T-cell (primary cell): ENCODE data around the gene NT5DC4. TPM values are rescaled to one million over a fixed set of nuclear protein-coding genes. Genes with fewer than 3 reads are reported as not detected.

Experiments used
- ATAC-seq, 4 experiments: fragments of 200-7000 bp in 3 of 4; fragments of 150-1000 bp in 1 of 4; cut with Tn5 transposase; replicated peaks in 1 of 4; 1 replicate in 3 of 4; 2 replicates in 1 of 4; pipeline ENCODE4 v1.10.0; 2021; ENCODE audit warnings: moderate library complexity in 3 of 4, mild to moderate bottlenecking in 2 of 4, moderate number of reproducible peaks in 1 of 4
- CTCF ChIA-PET, 2 donors: fragments of 300-600 bp; sonication (Branson Sonifier 250); formaldehyde crosslinking; loops; one replicate each; lab custom pipeline; 2022; ENCODE audit warnings: antibody characterized with exemption in 2 of 2; lab: Charles Lee
- POLR2A ChIA-PET, 2 donors: fragments of 300-600 bp; sonication (Branson Sonifier 250); formaldehyde crosslinking; loops; one replicate each; lab custom pipeline; 2022; ENCODE audit warnings: antibody characterized with exemption in 2 of 2; lab: Charles Lee
- DNase-seq, 35 experiments: peaks; one replicate each; pipeline versions ENCODE4 v3.0.0 to v3.0.0-alpha.2; 2013 to 2023
- H3K27ac ChIP-seq: one replicate; pipeline ENCODE4 v1.5.1; 2013; ENCODE audit warnings: low read length
- H3K27me3 ChIP-seq, 2 experiments: replicated peaks in 1 of 2; 1 replicate in 1 of 2; 2 replicates in 1 of 2; pipeline versions ENCODE4 v1.6.1 to v1.7.0; 2013; ENCODE audit warnings: low read length in 1 of 2, mixed read lengths in 1 of 2; ENCODE audit not compliant: control insufficient read depth in 2 of 2, insufficient read depth in 2 of 2; ENCODE audit errors: extremely low read depth in 1 of 2
- H3K36me3 ChIP-seq, 2 donors: 1 replicate in 1 of 2; 2 replicates in 1 of 2; pipeline versions ENCODE4 v1.6.1 to v1.7.0; 2013; ENCODE audit warnings: low read length in 1 of 2; ENCODE audit not compliant: control insufficient read depth in 2 of 2, insufficient read depth in 1 of 2; ENCODE audit errors: extremely low read depth in 1 of 2
- H3K4me1 ChIP-seq, 2 experiments: 1 replicate in 1 of 2; 2 replicates in 1 of 2; pipeline versions ENCODE4 v1.6.1 to v1.7.0; 2013; ENCODE audit warnings: low read length in 2 of 2, mixed read lengths in 1 of 2; ENCODE audit not compliant: insufficient read depth in 2 of 2, control insufficient read depth in 1 of 2; ENCODE audit errors: extremely low read depth in 1 of 2
- H3K4me3 ChIP-seq, 2 donors: 1 replicate in 1 of 2; 2 replicates in 1 of 2; pipeline versions ENCODE4 v1.5.1 to v1.7.0; 2013; ENCODE audit warnings: mild to moderate bottlenecking in 2 of 2, low read length in 1 of 2, moderate library complexity in 1 of 2; ENCODE audit not compliant: control insufficient read depth in 1 of 2; ENCODE audit errors: extremely low read depth in 1 of 2
- H3K9me3 ChIP-seq: 2 replicates; pipeline ENCODE4 v1.7.0; 2013
- H3K27ac Mint-ChIP-seq, 2 donors: one replicate each; pipeline ENCODE4 v1.8.0; 2020 to 2021; ENCODE audit warnings: mild to moderate bottlenecking in 2 of 2, mixed read lengths in 2 of 2
- H3K27me3 Mint-ChIP-seq, 2 donors: one replicate each; pipeline ENCODE4 v1.8.0; 2021 to 2022; ENCODE audit warnings: mixed read lengths in 2 of 2
- H3K36me3 Mint-ChIP-seq: one replicate; pipeline ENCODE4 v1.8.0; 2021; ENCODE audit warnings: mixed read lengths
- H3K4me1 Mint-ChIP-seq, 3 donors: one replicate each; pipeline ENCODE4 v1.8.0; 2020 to 2022; ENCODE audit warnings: mixed read lengths in 3 of 3, mild to moderate bottlenecking in 1 of 3
- H3K4me3 Mint-ChIP-seq, 3 donors: one replicate each; pipeline ENCODE4 v1.8.0; 2020 to 2022; ENCODE audit warnings: mild to moderate bottlenecking in 3 of 3, mixed read lengths in 3 of 3, moderate library complexity in 3 of 3
- H3K9me3 Mint-ChIP-seq, 3 donors: one replicate each; pipeline ENCODE4 v1.8.0; 2020 to 2022; ENCODE audit warnings: mixed read lengths in 3 of 3
- WGBS: methylation state at CpG from one replicate; pipeline ENCODE4 v1.1.5; 2013; ENCODE audit warnings: missing lambda C conversion rate; ENCODE audit not compliant: insufficient coverage; 5-methylcytosine and 5-hydroxymethylcytosine counted together
- total RNA-seq, 35 experiments: library from RNA in 6 of 35; stranded (reverse) in 6 of 35; fragments of 120-200 nt in 1 of 35; gene quantifications; one replicate each; pipeline versions ENCODE4 v1.2.1 to v1.2.4 and lab custom pipeline; 2013 to 2026

NT5DC4 gene
- total RNA-seq, 5 donors from 2014 or later (not counting 1 experiment from before 2014, with no cell fraction given): not detected

- WGBS: 86% methylated on average over 2 of the region's 3 CpGs
- DNase-seq (no peak), ATAC-seq (no peak)
- no peaks in the 10 kb centered on the region for H3K36me3 ChIP-seq
- Mint-ChIP-seq H3K36me3 (no peaks in the 10 kb centered on the region), H3K9me3 (peaks cover 0 to 3% (median 0%) of the 10 kb centered on the region in 3 donors), H3K27ac (no peak overlapping the region), H3K4me3 (no peak overlapping the region), H3K27me3 (peaks cover 0 to 9% of the 10 kb centered on the region in 2 donors), H3K4me1 (peaks cover 0 to 21% (median 8%) of the 10 kb centered on the region in 3 donors)
- peaks cover 0 to 8% of the 10 kb centered on the region in 2 experiments for H3K27me3 ChIP-seq
- no peaks in the 10 kb centered on the region for H3K9me3 ChIP-seq
- peaks cover 0 to 17% of the 10 kb centered on the region in 2 experiments for H3K4me1 ChIP-seq
- H3K27ac ChIP-seq: no peak overlapping the region
- ChIA-PET POLR2A (no interaction called here), CTCF (no interaction called here)
- H3K4me3 ChIP-seq: no peak overlapping the region
Observed at GRCh38 chr2:112712465-112712864, 8.4 kb upstream of the NT5DC4 start.

GRCh38 chr2:112712903-112713584 is 7.8 kb upstream of the NT5DC4 start:
- DNase-seq: no peak
- Histone ChIP-seq H3K4me3 (no peak overlapping the region), H3K9me3 (no peaks in the 10 kb centered on the region), H3K36me3 (no peaks in the 10 kb centered on the region), H3K27me3 (peaks cover 0 to 8% of the 10 kb centered on the region in 2 experiments), H3K27ac (no peak overlapping the region), H3K4me1 (peaks cover 0 to 13% of the 10 kb centered on the region in 2 experiments)
- H3K27me3 Mint-ChIP-seq: peaks cover 0 to 9% of the 10 kb centered on the region in 2 donors
- 84% methylated on average over 12 of the region's 17 CpGs for WGBS
- H3K27ac Mint-ChIP-seq: no peak overlapping the region
- H3K9me3 Mint-ChIP-seq: peaks cover 0 to 4% (median 0%) of the 10 kb centered on the region in 3 donors
- CTCF ChIA-PET: no interaction called here
- peaks cover 0 to 15% (median 8%) of the 10 kb centered on the region in 3 donors for H3K4me1 Mint-ChIP-seq
- POLR2A ChIA-PET: no interaction called here
- no peak for ATAC-seq
- no peaks in the 10 kb centered on the region for H3K36me3 Mint-ChIP-seq
- no peak overlapping the region for H3K4me3 Mint-ChIP-seq

- Mint-ChIP-seq H3K36me3 (no peaks in the 10 kb centered on the region), H3K4me3 (no peak overlapping the region), H3K9me3 (peaks cover 0 to 4% (median 0%) of the 10 kb centered on the region in 3 donors), H3K27me3 (peaks cover 0 to 9% of the 10 kb centered on the region in 2 donors), H3K27ac (no peak overlapping the region), H3K4me1 (peaks cover 0 to 11% (median 5%) of the 10 kb centered on the region in 3 donors)
- Histone ChIP-seq H3K4me3 (no peak overlapping the region), H3K9me3 (no peaks in the 10 kb centered on the region), H3K4me1 (peaks cover 0 to 12% of the 10 kb centered on the region in 2 experiments), H3K27me3 (peaks cover 0 to 12% of the 10 kb centered on the region in 2 experiments), H3K27ac (no peak overlapping the region), H3K36me3 (no peaks in the 10 kb centered on the region)
- DNase-seq (no peak), ATAC-seq (no peak)
- CTCF ChIA-PET: no interaction called here
- POLR2A ChIA-PET: no interaction called here
- WGBS: 84% methylated on average over 7 of the region's 7 CpGs
Observed at GRCh38 chr2:112713585-112713925, 7.3 kb upstream of the NT5DC4 start.

GRCh38 chr2:112713926-112714325 is 6.9 kb upstream of the NT5DC4 start:
- no peak for DNase-seq
- Histone ChIP-seq H3K27ac (no peak overlapping the region), H3K36me3 (no peaks in the 10 kb centered on the region), H3K4me3 (no peak overlapping the region), H3K27me3 (peaks cover 0 to 12% of the 10 kb centered on the region in 2 experiments), H3K4me1 (peaks cover 0 to 10% of the 10 kb centered on the region in 2 experiments), H3K9me3 (no peaks in the 10 kb centered on the region)
- Mint-ChIP-seq H3K27ac (no peak overlapping the region), H3K36me3 (no peaks in the 10 kb centered on the region), H3K9me3 (peaks cover 0 to 4% (median 0%) of the 10 kb centered on the region in 3 donors), H3K4me3 (no peak overlapping the region), H3K4me1 (peaks cover 0 to 8% (median 5%) of the 10 kb centered on the region in 3 donors), H3K27me3 (peaks cover 0 to 9% of the 10 kb centered on the region in 2 donors)
- WGBS: 86% methylated on average over 3 of the region's 7 CpGs
- CTCF ChIA-PET: no interaction called here
- no peak for ATAC-seq
- POLR2A ChIA-PET: no interaction called here

DNA sequence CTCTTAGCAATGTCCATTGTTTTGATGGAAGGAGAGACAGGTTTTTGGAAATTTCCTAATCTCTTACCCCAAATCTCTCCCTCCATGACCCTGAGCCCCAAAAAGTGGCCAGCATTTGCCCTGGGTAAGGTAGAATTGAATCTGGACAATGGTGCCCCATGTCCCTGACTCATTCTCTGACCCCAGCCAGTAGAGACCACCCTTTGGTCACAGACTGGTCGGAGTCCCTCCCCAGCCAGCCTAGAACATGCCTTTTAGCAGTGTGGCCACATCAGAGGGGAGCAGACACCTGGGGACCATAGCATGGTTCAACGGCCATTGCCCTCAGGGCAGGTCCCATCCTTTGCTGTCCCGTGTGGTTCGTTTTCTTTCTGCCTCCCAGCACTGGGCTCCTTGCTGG is 6.5 kb upstream of the NT5DC4 start:
- ATAC-seq: no peak
- no peak for DNase-seq
- Histone ChIP-seq H3K9me3 (no peaks in the 10 kb centered on the region), H3K27me3 (peaks cover 0 to 12% of the 10 kb centered on the region in 2 experiments), H3K27ac (no peak overlapping the region), H3K36me3 (no peaks in the 10 kb centered on the region), H3K4me1 (peaks cover 0 to 7% of the 10 kb centered on the region in 2 experiments), H3K4me3 (no peak overlapping the region)
- Mint-ChIP-seq H3K4me3 (no peak overlapping the region), H3K36me3 (no peaks in the 10 kb centered on the region), H3K9me3 (peaks cover 0 to 4% (median 0%) of the 10 kb centered on the region in 3 donors), H3K4me1 (peaks cover 0 to 4% (median under 1%) of the 10 kb centered on the region in 3 donors), H3K27me3 (peaks cover 0 to 9% of the 10 kb centered on the region in 2 donors), H3K27ac (no peak overlapping the region)
- CTCF ChIA-PET: no interaction called here
- WGBS: 97% methylated on average over 4 of the region's 4 CpGs
- POLR2A ChIA-PET: no interaction called here

DNA sequence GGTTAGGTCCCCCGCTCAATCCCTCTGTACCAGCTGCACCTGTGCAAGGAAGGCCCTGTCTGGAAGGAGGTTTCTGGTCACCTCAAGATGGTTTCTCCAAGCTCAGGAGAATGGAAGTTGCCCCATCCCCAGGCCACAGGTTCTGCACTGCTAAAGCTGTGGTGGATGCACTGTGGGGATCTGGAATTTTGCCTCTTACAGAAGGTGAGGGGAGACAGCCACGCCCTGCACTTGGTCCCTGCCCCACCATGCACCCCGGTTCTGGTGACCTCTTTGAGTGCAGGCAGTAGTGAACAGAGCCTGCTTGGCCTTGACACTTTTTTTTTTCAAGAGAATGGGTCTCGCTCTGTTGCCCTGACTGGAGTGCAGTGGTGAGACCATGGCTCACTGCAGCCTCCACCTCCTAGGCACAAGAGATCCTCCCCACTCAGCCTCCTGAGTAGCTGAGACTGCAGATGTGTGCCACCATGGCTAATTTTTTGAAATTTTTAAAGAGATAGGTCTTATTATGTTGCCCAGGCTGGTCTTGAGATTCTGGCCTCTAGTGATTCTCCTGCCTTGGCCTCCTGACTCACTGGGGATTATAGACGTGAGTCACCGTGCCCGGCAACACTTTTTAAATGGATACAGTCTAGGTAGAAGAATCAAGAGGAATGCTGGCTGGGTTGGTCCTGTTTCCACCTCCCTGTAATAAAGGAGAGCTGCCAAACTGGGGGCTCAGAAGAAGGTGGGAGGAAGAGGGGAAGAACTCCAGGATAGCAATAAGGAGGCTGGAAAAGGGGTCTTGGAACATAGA is 5.8 kb upstream of the NT5DC4 start:
- no peak overlapping the region for H3K4me3 Mint-ChIP-seq
- Histone ChIP-seq H3K36me3 (no peaks in the 10 kb centered on the region), H3K27ac (no peak overlapping the region), H3K27me3 (peaks cover 0 to 12% of the 10 kb centered on the region in 2 experiments), H3K4me1 (peaks cover 0 to 7% of the 10 kb centered on the region in 2 experiments), H3K4me3 (no peak overlapping the region), H3K9me3 (no peaks in the 10 kb centered on the region)
- peaks cover 0 to 9% of the 10 kb centered on the region in 2 donors for H3K27me3 Mint-ChIP-seq
- no peak for DNase-seq
- H3K36me3 Mint-ChIP-seq: no peaks in the 10 kb centered on the region
- H3K9me3 Mint-ChIP-seq: peaks cover 0 to 4% (median 0%) of the 10 kb centered on the region in 3 donors
- no peak for ATAC-seq
- WGBS: 79% methylated on average over 3 of the region's 7 CpGs
- POLR2A ChIA-PET: no interaction called here
- CTCF ChIA-PET: interaction anchor here (0.5 to 0.6 kb wide), 3 partner anchors 18 to 222 kb away, joined by 4 to 6 read pairs (median 4); no protein-coding TSS in a partner anchor
- no peak overlapping the region for H3K27ac Mint-ChIP-seq
- H3K4me1 Mint-ChIP-seq: no peaks in the 10 kb centered on the region
